Breast epithelium (tissue), 3 donors: ENCODE measurements around the gene VWA5B2.

Experiments
- CTCF ChIP-seq, 3 donors: fragments of 450-650 bp; IDR thresholded peaks; one replicate each; pipeline ENCODE4 v1.5.1; 2016 to 2017; ENCODE audit warnings: antibody characterized with exemption in 3 of 3, mild to moderate bottlenecking in 3 of 3, moderate library complexity in 3 of 3
- POLR2A ChIP-seq: fragments of 450-650 bp; IDR thresholded peaks from one replicate; pipeline ENCODE4 v1.6.1; 2016; ENCODE audit warnings: antibody characterized with exemption, mild to moderate bottlenecking, moderate library complexity

- TF ChIP-seq CTCF (IDR thresholded peaks at IDR 0.05) (no peak), POLR2A (no peak)
Observed at GRCh38 chr3:184234671-184235380, 5.4 kb downstream of the VWA5B2 start.
